ENCODE results near the gene EP300. TPM values are rescaled to one million over a fixed set of nuclear protein-coding genes. Genes with fewer than 3 reads are reported as not detected.
"Not testable (repeated sequence)": the region's sequence is repeated elsewhere in the genome, so short reads cannot be mapped to it uniquely, and the experiment has no call there.

Gene EP300
- 47.7 TPM for total RNA-seq

DNA sequence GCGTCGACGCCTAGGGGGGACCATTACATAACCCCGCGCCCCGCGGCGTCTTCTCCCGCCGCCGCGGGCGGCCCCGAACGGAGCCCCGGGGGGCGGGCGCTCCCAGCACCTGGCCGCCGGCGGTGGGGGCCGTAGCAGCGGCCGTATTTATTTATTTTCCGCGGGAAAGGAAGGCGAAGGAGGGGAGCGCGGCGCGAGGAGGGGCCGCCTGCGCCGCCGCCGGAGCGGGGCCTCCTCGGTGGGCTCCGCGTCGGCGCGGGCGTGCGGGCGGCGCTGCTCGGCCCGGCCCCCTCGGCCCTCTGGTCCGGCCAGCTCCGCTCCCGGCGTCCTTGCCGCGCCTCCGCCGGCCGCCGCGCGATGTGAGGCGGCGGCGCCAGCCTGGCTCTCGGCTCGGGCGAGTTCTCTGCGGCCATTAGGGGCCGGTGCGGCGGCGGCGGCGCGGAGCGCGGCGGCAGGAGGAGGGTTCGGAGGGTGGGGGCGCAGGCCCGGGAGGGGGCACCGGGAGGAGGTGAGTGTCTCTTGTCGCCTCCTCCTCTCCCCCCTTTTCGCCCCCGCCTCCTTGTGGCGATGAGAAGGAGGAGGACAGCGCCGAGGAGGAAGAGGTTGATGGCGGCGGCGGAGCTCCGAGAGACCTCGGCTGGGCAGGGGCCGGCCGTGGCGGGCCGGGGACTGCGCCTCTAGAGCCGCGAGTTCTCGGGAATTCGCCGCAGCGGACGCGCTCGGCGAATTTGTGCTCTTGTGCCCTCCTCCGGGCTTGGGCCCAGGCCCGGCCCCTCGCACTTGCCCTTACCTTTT, at the start of gene EP300:
TSS of gene EP300 (plus strand) at position 570 of the 795 bp plus-strand sequence. CDS start 413 bp downstream, outside the sequence.
- no peaks in the 10 kb centered on the region for H3K9me3 ChIP-seq
- peak; percentile 24 to 46 (median 27) for TF ChIP-seq CTCF (IDR thresholded peaks at IDR 0.05)
- peak within 1 kb of the TSS; percentile 84 to 94 for H3K4me3 ChIP-seq
- H3K27ac ChIP-seq = peak within 1 kb of the TSS; percentile 99 to 100
- H3K4me1 ChIP-seq = peaks cover 0 to 4% of the 10 kb centered on the region in 2 donors
- no peaks in the 10 kb centered on the region for H3K27me3 ChIP-seq
- intact Hi-C loops (cut with DNase I) = loop anchor here (5.0 kb wide), 1 partner anchor 195 kb away; the partner anchor contains the start of gene RANGAP1
- peak; percentile 73 to 88 for DNase-seq (ENCODE audit: low spot score in 2 of 2)
- H3K36me3 ChIP-seq = no peaks in the 10 kb centered on the region

- Histone ChIP-seq H3K4me1 (no peaks in the 10 kb centered on the region), H3K9me3 (no peaks in the 10 kb centered on the region), H3K36me3 (no peaks in the 10 kb centered on the region), H3K4me3 (no peak overlapping the region), H3K27me3 (no peaks in the 10 kb centered on the region), H3K27ac (no peak overlapping the region)
- no peak for DNase-seq (ENCODE audit: low spot score in 2 of 2)
- no peak for TF ChIP-seq CTCF (IDR thresholded peaks at IDR 0.05)
- intact Hi-C loops (cut with DNase I) = no loop called here
These were observed 48.7 kb upstream of the EP300 start for GRCh38 chr22:41043722-41044121.

- H3K4me1 ChIP-seq; H3K9me3 ChIP-seq; DNase-seq (ENCODE audit: low spot score in 2 of 2); H3K36me3 ChIP-seq; H3K27ac ChIP-seq; H3K4me3 ChIP-seq; intact Hi-C loops (cut with DNase I); H3K27me3 ChIP-seq: not testable (repeated sequence)
These were observed 46.8 kb upstream of the EP300 start for GRCh38 chr22:41045575-41045974.

- Histone ChIP-seq H3K4me3 (no peak overlapping the region), H3K4me1 (no peaks in the 10 kb centered on the region), H3K27me3 (no peaks in the 10 kb centered on the region), H3K36me3 (no peaks in the 10 kb centered on the region), H3K27ac (no peak overlapping the region), H3K9me3 (no peaks in the 10 kb centered on the region)
- intact Hi-C loops (cut with DNase I) = no loop called here
- no peak for TF ChIP-seq CTCF (IDR thresholded peaks at IDR 0.05)
- DNase-seq (ENCODE audit: low spot score in 2 of 2) = no peak
These were observed 44.6 kb upstream of the EP300 start for GRCh38 chr22:41047801-41048211.

- H3K27me3 ChIP-seq; H3K36me3 ChIP-seq; DNase-seq (ENCODE audit: low spot score in 2 of 2); intact Hi-C loops (cut with DNase I); H3K9me3 ChIP-seq; H3K4me1 ChIP-seq: not testable (repeated sequence)
- peak overlapping the region; percentile 38 to 57 for H3K4me3 ChIP-seq
- peak overlapping the region in 1 of 2 donors; percentile 37 for H3K27ac ChIP-seq
These were observed 44.0 kb upstream of the EP300 start for GRCh38 chr22:41048345-41048744.

DNA sequence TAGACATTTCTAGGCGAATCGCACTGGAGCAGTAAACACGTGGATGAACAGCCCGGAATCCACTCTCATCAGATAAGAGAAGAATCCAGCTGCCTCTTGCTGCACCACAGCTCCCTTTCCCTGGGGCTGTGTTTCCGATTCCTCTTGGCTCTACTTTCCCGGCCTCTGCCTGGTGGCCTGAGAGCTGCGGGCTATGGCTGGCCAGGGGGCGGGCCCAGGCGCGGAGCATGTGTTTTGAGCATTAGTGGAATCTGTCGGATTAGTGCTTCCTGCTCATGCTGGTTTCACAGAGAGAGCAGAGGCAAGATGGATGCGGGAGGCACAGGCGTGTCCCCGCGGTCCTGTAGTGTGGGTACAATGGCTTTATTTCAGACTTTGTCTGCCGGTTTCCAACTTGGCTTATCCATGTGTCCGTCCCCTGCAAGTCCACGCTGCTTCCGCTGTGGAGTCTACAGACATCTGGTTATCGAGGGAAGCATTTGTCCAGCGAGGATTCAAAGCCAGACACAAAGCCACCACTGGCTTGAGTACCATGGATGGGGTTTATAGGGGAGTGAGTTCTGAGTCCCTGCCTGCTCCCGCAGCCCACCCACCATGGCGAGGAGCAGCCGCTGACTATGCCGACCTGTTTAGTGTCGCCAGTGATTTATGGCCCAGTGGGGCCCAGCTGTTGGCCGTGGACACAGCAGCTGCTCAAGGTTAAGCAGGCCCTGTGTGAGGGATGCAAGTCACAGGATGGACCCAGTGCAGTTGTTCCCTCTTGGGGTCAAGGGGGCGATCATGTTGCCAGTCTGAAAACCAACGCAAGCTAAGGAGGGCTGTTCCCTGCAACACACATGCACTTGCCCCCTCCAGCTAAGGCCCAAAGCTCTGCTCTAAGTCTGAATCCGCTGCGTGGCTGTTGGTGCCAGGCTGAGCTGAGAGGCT, 43.3 kb upstream of the EP300 start:
- Histone ChIP-seq H3K9me3 (no peaks in the 10 kb centered on the region), H3K27me3 (no peaks in the 10 kb centered on the region), H3K36me3 (no peaks in the 10 kb centered on the region), H3K27ac (peak overlapping the region in 1 of 2 donors; percentile 37), H3K4me1 (no peaks in the 10 kb centered on the region), H3K4me3 (peak overlapping the region; percentile 38 to 57)
- no peak for TF ChIP-seq CTCF (IDR thresholded peaks at IDR 0.05)
- DNase-seq (ENCODE audit: low spot score in 2 of 2) = peak in 1 of 2 donors; percentile 83
- intact Hi-C loops (cut with DNase I) = no loop called here

- intact Hi-C loops (cut with DNase I); H3K4me1 ChIP-seq; H3K4me3 ChIP-seq; H3K9me3 ChIP-seq; H3K36me3 ChIP-seq; H3K27ac ChIP-seq; DNase-seq (ENCODE audit: low spot score in 2 of 2); H3K27me3 ChIP-seq: not testable (repeated sequence)
These were observed 42.6 kb upstream of the EP300 start for GRCh38 chr22:41049795-41050194.
